Gastrocnemius medialis (tissue), 4 donors: ENCODE measurements around the gene TEFM. TPM values are rescaled to one million over a fixed set of nuclear protein-coding genes. Genes with fewer than 3 reads are reported as not detected.

ENCODE experiments used
- ATAC-seq, 2 donors: fragments of 150-250 bp; one replicate each; pipeline ENCODE4 v1.9.1; 2016
- DNase-seq, 2 donors: peaks; one replicate each; pipeline ENCODE4 v3.0.0-alpha.2; 2019
- H3K27ac ChIP-seq, 4 donors: fragments of 200-600 bp; sonication (generic); 1 replicate in 1 of 4; 2 replicates in 3 of 4; pipeline ENCODE4 v1.5.1; 2016 to 2018; ENCODE audit warnings: mild to moderate bottlenecking in 2 of 4, moderate library complexity in 1 of 4
- H3K27me3 ChIP-seq, 3 donors: fragments of 200-600 bp; sonication (generic) in 2 of 3; 1 replicate in 1 of 3; 2 replicates in 2 of 3; pipeline versions ENCODE4 v1.5.1 to v1.6.0; 2016 to 2019; ENCODE audit warnings: mild to moderate bottlenecking in 1 of 3, moderate library complexity in 1 of 3
- H3K36me3 ChIP-seq, 2 donors: fragments of 200-600 bp; sonication (generic) in 1 of 2; one replicate each; pipeline ENCODE4 v1.5.1; 2017 to 2018
- H3K4me1 ChIP-seq, 2 donors: fragments of 200-600 bp; sonication (generic) in 1 of 2; one replicate each; pipeline ENCODE4 v1.5.1; 2016 to 2017; ENCODE audit warnings: mild to moderate bottlenecking in 2 of 2
- H3K4me3 ChIP-seq, 4 donors: fragments of 200-600 bp; sonication (generic) in 3 of 4; 1 replicate in 1 of 4; 2 replicates in 3 of 4; pipeline ENCODE4 v1.5.1; 2016 to 2019; ENCODE audit warnings: mild to moderate bottlenecking in 2 of 4
- H3K9me3 ChIP-seq, 3 donors: fragments of 200-600 bp; sonication (generic) in 2 of 3; 1 replicate in 1 of 3; 2 replicates in 2 of 3; pipeline ENCODE4 v1.5.1; 2016 to 2019
- POLR2A ChIP-seq, 2 donors: fragments of 450-650 bp; IDR thresholded peaks; one replicate each; pipeline ENCODE4 v1.6.1; 2017; ENCODE audit warnings: antibody characterized with exemption in 2 of 2, mild to moderate bottlenecking in 2 of 2, moderate library complexity in 2 of 2
- in situ Hi-C, 4 donors: fragments of 200-750 bp; cut with MboI; loops; one replicate each; pipeline versions ENCODE4 v1.15.0 to v1.8.0; 2017; ENCODE audit warnings: low sequenced_read_pairs in 4 of 4
- intact Hi-C: fragments of 100-400 bp; cut with DNase I; formaldehyde crosslinking; loops from one replicate; pipeline ENCODE4 v1.15.1; 2023; ENCODE audit warnings: low total_unique reads
- total RNA-seq, 4 donors: library from RNA; depleted of rRNA; stranded (reverse); fragments of >200 nt; gene quantifications; one replicate each; pipeline versions ENCODE4 v1.1.0 to v1.2.3, GENCODE V29; 2016
- TF ChIP-seq, protein P1 (sequence below), 5 experiments: fragments of 450-650 bp in 3 of 5; fragments of 200-600 bp in 2 of 5; sonication (generic) in 2 of 5; IDR thresholded peaks in 4 of 5; conservative IDR thresholded peaks in 1 of 5; 1 replicate in 4 of 5; 2 replicates in 1 of 5; pipeline ENCODE4 v1.5.1; 2016 to 2019; ENCODE audit warnings: antibody characterized with exemption in 5 of 5, mild to moderate bottlenecking in 3 of 5, moderate library complexity in 3 of 5

The TEFM gene
- total RNA-seq, 4 donors from 2014 or later: 5.2 to 18.5 (median 8.3) TPM

DNA sequence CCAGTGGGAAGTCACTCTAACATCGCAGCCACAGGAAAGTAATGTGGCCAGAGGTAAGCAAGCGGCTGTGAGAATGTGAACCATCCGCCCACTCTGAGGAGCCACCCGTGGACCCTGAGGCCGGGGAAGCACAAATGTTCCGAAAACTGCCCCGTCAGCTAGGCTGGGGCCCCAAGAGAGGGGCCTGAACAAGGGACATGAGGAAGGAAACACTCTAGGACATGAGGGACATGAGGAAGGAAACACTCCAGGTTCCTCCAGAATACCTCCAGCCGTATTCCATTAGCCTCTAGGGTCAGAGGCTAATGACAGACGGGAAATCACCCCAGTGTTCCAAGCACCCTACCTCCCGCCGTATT, 317 bp downstream of the TEFM start:
- ATAC-seq: peak; percentile 54 to 61
- no peaks in the 10 kb centered on the region for H3K9me3 ChIP-seq
- peaks cover 15 to 16% of the 10 kb centered on the region in 2 donors for H3K4me1 ChIP-seq
- peaks cover 0 to 18% of the 10 kb centered on the region in 2 donors for H3K36me3 ChIP-seq
- no peak for DNase-seq
- intact Hi-C loops (loop anchor here (5.0 kb wide), 1 partner anchor 73 kb away; the partner anchor contains the start of gene ATAD5), in situ Hi-C loops (loop anchor here in 1 of 4 donors (25.0 kb wide), 1 partner anchor 307 kb away; no protein-coding TSS in a partner anchor)
- peak overlapping the region; percentile 75 to 94 (median 90) for H3K4me3 ChIP-seq
- H3K27me3 ChIP-seq: no peaks in the 10 kb centered on the region
- TF ChIP-seq, protein P1, sequence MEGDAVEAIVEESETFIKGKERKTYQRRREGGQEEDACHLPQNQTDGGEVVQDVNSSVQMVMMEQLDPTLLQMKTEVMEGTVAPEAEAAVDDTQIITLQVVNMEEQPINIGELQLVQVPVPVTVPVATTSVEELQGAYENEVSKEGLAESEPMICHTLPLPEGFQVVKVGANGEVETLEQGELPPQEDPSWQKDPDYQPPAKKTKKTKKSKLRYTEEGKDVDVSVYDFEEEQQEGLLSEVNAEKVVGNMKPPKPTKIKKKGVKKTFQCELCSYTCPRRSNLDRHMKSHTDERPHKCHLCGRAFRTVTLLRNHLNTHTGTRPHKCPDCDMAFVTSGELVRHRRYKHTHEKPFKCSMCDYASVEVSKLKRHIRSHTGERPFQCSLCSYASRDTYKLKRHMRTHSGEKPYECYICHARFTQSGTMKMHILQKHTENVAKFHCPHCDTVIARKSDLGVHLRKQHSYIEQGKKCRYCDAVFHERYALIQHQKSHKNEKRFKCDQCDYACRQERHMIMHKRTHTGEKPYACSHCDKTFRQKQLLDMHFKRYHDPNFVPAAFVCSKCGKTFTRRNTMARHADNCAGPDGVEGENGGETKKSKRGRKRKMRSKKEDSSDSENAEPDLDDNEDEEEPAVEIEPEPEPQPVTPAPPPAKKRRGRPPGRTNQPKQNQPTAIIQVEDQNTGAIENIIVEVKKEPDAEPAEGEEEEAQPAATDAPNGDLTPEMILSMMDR (IDR thresholded peaks at IDR 0.05 in 4 of 5, conservative IDR thresholded peaks at IDR 0.05 in 1 of 5): no peak
- TF ChIP-seq POLR2A (IDR thresholded peaks at IDR 0.05): no peak
- peak overlapping the region; percentile 85 to 93 (median 89) for H3K27ac ChIP-seq

DNA sequence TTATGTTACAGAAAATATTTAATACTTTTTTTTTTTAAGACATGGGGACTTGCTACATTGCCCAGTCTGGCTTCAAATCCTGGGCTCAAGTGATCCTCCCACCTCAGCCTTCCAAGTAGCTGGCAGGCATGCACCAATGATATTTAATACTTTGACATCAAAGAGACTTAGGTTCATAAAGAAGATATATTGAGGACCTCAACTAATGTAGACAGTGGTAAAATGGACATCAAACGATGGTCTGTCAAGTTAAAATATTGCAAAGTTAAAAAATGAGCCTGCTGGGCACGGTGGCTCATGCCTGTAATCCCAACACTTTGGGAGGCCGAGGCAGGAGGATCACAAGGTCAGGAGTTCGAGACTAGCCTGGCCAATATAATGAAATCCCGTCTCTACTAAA, 8.7 kb downstream of the TEFM start:
- Histone ChIP-seq H3K4me1 (no peaks in the 10 kb centered on the region), H3K27ac (no peak overlapping the region), H3K4me3 (no peak overlapping the region), H3K27me3 (no peaks in the 10 kb centered on the region), H3K9me3 (no peaks in the 10 kb centered on the region), H3K36me3 (peaks cover 3 to 30% of the 10 kb centered on the region in 2 donors)
- no peak for TF ChIP-seq POLR2A (IDR thresholded peaks at IDR 0.05)
- TF ChIP-seq, protein P1 (IDR thresholded peaks at IDR 0.05 in 4 of 5, conservative IDR thresholded peaks at IDR 0.05 in 1 of 5): no peak
- intact Hi-C loops (no loop called here), in situ Hi-C loops (no loop called here)
- DNase-seq (no peak), ATAC-seq (no peak)

DNA sequence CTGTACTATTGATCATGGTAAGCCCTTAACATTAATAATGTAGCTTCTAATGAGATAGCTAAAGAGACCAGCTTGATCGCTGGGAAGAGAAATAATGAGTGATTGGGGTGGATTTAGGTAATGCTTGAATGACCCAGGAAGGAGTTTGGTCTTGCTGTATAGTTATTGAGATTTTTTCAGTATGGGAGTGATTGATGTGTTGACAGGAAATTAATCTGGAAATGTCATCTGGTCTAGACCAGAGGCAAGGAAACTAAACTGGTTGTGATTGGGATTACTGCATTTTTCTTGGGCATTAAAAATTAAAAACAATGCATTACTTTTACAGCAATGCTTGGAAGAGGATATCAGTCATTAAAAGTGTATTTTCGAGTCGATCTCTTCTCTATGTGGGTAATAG, 11.8 kb downstream of the TEFM start:
- Histone ChIP-seq H3K27me3 (no peaks in the 10 kb centered on the region), H3K4me1 (no peaks in the 10 kb centered on the region), H3K36me3 (peaks cover 0 to 15% of the 10 kb centered on the region in 2 donors), H3K27ac (no peak overlapping the region), H3K9me3 (no peaks in the 10 kb centered on the region), H3K4me3 (no peak overlapping the region)
- DNase-seq (no peak), ATAC-seq (no peak)
- no peak for TF ChIP-seq POLR2A (IDR thresholded peaks at IDR 0.05)
- TF ChIP-seq, protein P1 (IDR thresholded peaks at IDR 0.05 in 4 of 5, conservative IDR thresholded peaks at IDR 0.05 in 1 of 5): no peak
- intact Hi-C loops: no loop called here
- in situ Hi-C loops: no loop called here

DNA sequence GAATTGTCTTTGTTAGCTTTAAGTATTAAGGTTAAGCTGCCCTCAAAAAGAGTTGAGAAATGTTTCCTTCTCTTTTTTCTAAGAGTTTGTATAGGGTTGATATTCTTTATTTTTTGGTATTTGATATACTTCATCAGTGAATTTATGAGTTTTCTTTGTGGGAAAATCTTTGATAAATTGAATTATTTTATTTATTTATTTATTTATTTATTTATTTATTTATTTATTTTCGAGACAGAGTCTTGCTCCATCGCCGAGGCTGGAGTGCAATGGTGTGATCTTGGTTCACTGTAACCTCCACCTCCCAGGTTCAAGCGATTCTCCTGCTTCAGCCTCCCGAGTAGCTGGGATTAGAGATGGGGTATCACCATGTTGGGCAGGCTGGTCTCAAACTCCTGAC, 19.9 kb downstream of the TEFM start:
- H3K4me1 ChIP-seq: no peaks in the 10 kb centered on the region
- ATAC-seq: no peak
- TF ChIP-seq, protein P1 (IDR thresholded peaks at IDR 0.05 in 4 of 5, conservative IDR thresholded peaks at IDR 0.05 in 1 of 5): no peak
- no peak for TF ChIP-seq POLR2A (IDR thresholded peaks at IDR 0.05)
- no peak overlapping the region for H3K27ac ChIP-seq
- no peaks in the 10 kb centered on the region for H3K36me3 ChIP-seq
- DNase-seq: no peak
- H3K27me3 ChIP-seq: no peaks in the 10 kb centered on the region
- in situ Hi-C loops: no loop called here
- no peaks in the 10 kb centered on the region for H3K9me3 ChIP-seq
- H3K4me3 ChIP-seq: no peak overlapping the region
- intact Hi-C loops: no loop called here

DNA sequence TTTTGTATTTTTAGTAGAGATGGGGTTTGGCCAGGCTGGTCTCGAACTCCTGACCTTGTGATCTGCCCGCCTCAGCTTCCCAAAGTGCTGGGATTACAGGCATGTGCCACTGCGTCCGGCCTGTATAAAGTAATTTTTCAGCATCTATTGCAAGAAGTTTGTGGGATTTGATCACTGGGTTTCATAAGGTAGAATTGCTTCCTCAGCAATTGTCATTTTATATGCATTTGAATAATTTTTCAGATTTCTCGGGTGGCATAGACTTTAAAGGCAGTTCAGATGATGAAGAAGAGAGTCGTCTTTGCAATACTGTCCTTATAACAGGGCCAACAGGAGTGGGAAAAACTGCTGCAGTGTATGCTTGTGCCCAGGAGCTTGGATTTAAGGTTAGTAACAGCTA, 37.0 kb downstream of the TEFM start:
- Histone ChIP-seq H3K27me3 (no peaks in the 10 kb centered on the region), H3K4me1 (peaks cover 0 to 5% of the 10 kb centered on the region in 2 donors), H3K9me3 (no peaks in the 10 kb centered on the region), H3K36me3 (no peaks in the 10 kb centered on the region), H3K27ac (no peak overlapping the region), H3K4me3 (no peak overlapping the region)
- no peak for DNase-seq
- ATAC-seq: no peak
- intact Hi-C loops (no loop called here), in situ Hi-C loops (no loop called here)
- no peak for TF ChIP-seq POLR2A (IDR thresholded peaks at IDR 0.05)
- TF ChIP-seq, protein P1 (IDR thresholded peaks at IDR 0.05 in 4 of 5, conservative IDR thresholded peaks at IDR 0.05 in 1 of 5): no peak
